ENCODE data around the gene PHLDB2. TPM values are rescaled to one million over a fixed set of nuclear protein-coding genes. Genes with fewer than 3 reads are reported as not detected.

The PHLDB2 gene
- total RNA-seq, 1 donor from 2014 or later: 57.2 TPM

- no peak for TF ChIP-seq CTCF (IDR thresholded peaks at IDR 0.05; ENCODE audit: insufficient read depth, low read length, poor library complexity, severe bottlenecking)
- H3K27me3 ChIP-seq (ENCODE audit: control insufficient read depth, insufficient read depth, low read length): no peaks in the 10 kb centered on the region
- no peak overlapping the region for H3K4me3 ChIP-seq (ENCODE audit: low read depth, low read length)
- no peak for DNase-seq (ENCODE audit: low read depth)
- peaks cover 2% of the 10 kb centered on the region for H3K36me3 ChIP-seq (ENCODE audit: control insufficient read depth, insufficient read depth, low read length)
Observed at GRCh38 chr3:111913163-111913763, 54.2 kb downstream of the PHLDB2 start.

GRCh38 chr3:111915905-111916304, 56.8 kb downstream of the PHLDB2 start:
- H3K27me3 ChIP-seq (ENCODE audit: control insufficient read depth, insufficient read depth, low read length): no peaks in the 10 kb centered on the region
- DNase-seq (ENCODE audit: low read depth): no peak
- no peak overlapping the region for H3K4me3 ChIP-seq (ENCODE audit: low read depth, low read length)
- H3K36me3 ChIP-seq (ENCODE audit: control insufficient read depth, insufficient read depth, low read length): peaks cover 4% of the 10 kb centered on the region
- TF ChIP-seq CTCF (IDR thresholded peaks at IDR 0.05; ENCODE audit: insufficient read depth, low read length, poor library complexity, severe bottlenecking): no peak

- Histone ChIP-seq H3K36me3 (ENCODE audit: control insufficient read depth, insufficient read depth, low read length) (peaks cover 5% of the 10 kb centered on the region), H3K27me3 (ENCODE audit: control insufficient read depth, insufficient read depth, low read length) (no peaks in the 10 kb centered on the region), H3K4me3 (ENCODE audit: low read depth, low read length) (no peak overlapping the region)
- DNase-seq (ENCODE audit: low read depth): no peak
- no peak for TF ChIP-seq CTCF (IDR thresholded peaks at IDR 0.05; ENCODE audit: insufficient read depth, low read length, poor library complexity, severe bottlenecking)
Observed at GRCh38 chr3:111917300-111917699, 58.2 kb downstream of the PHLDB2 start.

GRCh38 chr3:111919370-111920065, 60.5 kb downstream of the PHLDB2 start:
- TF ChIP-seq CTCF (IDR thresholded peaks at IDR 0.05; ENCODE audit: insufficient read depth, low read length, poor library complexity, severe bottlenecking): no peak

GRCh38 chr3:111921181-111921580, 62.1 kb downstream of the PHLDB2 start:
- no peak for DNase-seq (ENCODE audit: low read depth)
- no peak for TF ChIP-seq CTCF (IDR thresholded peaks at IDR 0.05; ENCODE audit: insufficient read depth, low read length, poor library complexity, severe bottlenecking)

More at GRCh38 chr3:111919370-111920065, 60.5 kb downstream of the PHLDB2 start:
- Histone ChIP-seq H3K36me3 (ENCODE audit: control insufficient read depth, insufficient read depth, low read length) (peaks cover 6% of the 10 kb centered on the region), H3K4me3 (ENCODE audit: low read depth, low read length) (no peak overlapping the region), H3K27me3 (ENCODE audit: control insufficient read depth, insufficient read depth, low read length) (no peaks in the 10 kb centered on the region)
- DNase-seq (ENCODE audit: low read depth): no peak

More at GRCh38 chr3:111921181-111921580, 62.1 kb downstream of the PHLDB2 start:
- H3K27me3 ChIP-seq (ENCODE audit: control insufficient read depth, insufficient read depth, low read length): no peaks in the 10 kb centered on the region
- H3K4me3 ChIP-seq (ENCODE audit: low read depth, low read length): no peak overlapping the region
- H3K36me3 ChIP-seq (ENCODE audit: control insufficient read depth, insufficient read depth, low read length): peaks cover 6% of the 10 kb centered on the region
